ENCODE measurements around the gene PGRMC1.

Gene PGRMC1

DNA sequence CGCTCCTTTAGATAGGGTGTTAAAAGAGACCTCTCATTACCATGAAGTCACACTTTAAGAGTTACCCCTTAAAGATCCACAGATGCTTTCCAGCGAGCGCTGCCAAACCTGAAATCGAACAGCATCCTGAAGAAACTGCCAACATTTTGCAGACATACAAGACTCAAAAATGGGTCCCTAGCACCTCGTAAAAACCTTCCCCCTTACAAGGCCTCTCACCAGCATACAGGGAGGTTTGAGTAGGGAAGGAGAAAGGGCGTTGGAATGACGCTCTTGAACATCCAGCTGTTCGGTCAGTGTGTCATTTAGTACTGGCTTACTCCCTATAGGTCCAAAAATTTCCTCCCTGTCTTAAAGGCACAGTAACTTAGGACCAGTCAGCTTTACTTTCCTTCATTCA, 45.3 kb upstream of the PGRMC1 start:
- Histone ChIP-seq H3K36me3 (ENCODE audit: insufficient read depth, low read length) (no peaks in the 10 kb centered on the region; the same call in 1 of the 2 replicates), H3K9me2 (ENCODE audit: low read depth, low read length) (no peaks in the 10 kb centered on the region), H3K9me3 (ENCODE audit: low read length) (no peaks in the 10 kb centered on the region), H4K20me1 (ENCODE audit: insufficient read depth, low read length) (no peaks in the 10 kb centered on the region), H3K79me2 (ENCODE audit: insufficient read depth, low read length) (no peaks in the 10 kb centered on the region), H3K4me2 (ENCODE audit: low read length) (no peak overlapping the region), H3K4me1 (ENCODE audit: insufficient read depth, low read length, severe bottlenecking) (no peaks in the 10 kb centered on the region), H2AFZ (ENCODE audit: low read length) (no peak overlapping the region), H3F3A (ENCODE audit: insufficient read depth, low read length) (no peaks in the 10 kb centered on the region), H3K27me3 (ENCODE audit: insufficient read depth, low read length) (no peaks in the 10 kb centered on the region), H3K4me3 (ENCODE audit: low read depth, low read length, poor library complexity, severe bottlenecking) (no peak overlapping the region), H3K27ac (ENCODE audit: low read depth, low read length, poor library complexity, severe bottlenecking) (no peak overlapping the region), H3K9ac (ENCODE audit: low read length) (no peak overlapping the region)
- TF ChIP-seq EZH2 (IDR thresholded peaks at IDR 0.05; ENCODE audit: borderline replicate concordance, low read length): no peak
- TF ChIP-seq, protein P1, sequence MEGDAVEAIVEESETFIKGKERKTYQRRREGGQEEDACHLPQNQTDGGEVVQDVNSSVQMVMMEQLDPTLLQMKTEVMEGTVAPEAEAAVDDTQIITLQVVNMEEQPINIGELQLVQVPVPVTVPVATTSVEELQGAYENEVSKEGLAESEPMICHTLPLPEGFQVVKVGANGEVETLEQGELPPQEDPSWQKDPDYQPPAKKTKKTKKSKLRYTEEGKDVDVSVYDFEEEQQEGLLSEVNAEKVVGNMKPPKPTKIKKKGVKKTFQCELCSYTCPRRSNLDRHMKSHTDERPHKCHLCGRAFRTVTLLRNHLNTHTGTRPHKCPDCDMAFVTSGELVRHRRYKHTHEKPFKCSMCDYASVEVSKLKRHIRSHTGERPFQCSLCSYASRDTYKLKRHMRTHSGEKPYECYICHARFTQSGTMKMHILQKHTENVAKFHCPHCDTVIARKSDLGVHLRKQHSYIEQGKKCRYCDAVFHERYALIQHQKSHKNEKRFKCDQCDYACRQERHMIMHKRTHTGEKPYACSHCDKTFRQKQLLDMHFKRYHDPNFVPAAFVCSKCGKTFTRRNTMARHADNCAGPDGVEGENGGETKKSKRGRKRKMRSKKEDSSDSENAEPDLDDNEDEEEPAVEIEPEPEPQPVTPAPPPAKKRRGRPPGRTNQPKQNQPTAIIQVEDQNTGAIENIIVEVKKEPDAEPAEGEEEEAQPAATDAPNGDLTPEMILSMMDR (IDR thresholded peaks at IDR 0.05; ENCODE audit: low read length): no peak

GRCh38 chrX:119194621-119195020, 41.5 kb upstream of the PGRMC1 start:
- TF ChIP-seq, protein P1 (IDR thresholded peaks at IDR 0.05; ENCODE audit: low read length): no peak
- no peak for TF ChIP-seq EZH2 (IDR thresholded peaks at IDR 0.05; ENCODE audit: borderline replicate concordance, low read length)
- Histone ChIP-seq H2AFZ (ENCODE audit: low read length) (no peak overlapping the region), H3K4me2 (ENCODE audit: low read length) (no peak overlapping the region), H3K4me3 (ENCODE audit: low read depth, low read length, poor library complexity, severe bottlenecking) (no peak overlapping the region), H3K79me2 (ENCODE audit: insufficient read depth, low read length) (no peaks in the 10 kb centered on the region), H3F3A (ENCODE audit: insufficient read depth, low read length) (no peaks in the 10 kb centered on the region), H3K36me3 (ENCODE audit: insufficient read depth, low read length) (no peaks in the 10 kb centered on the region), H4K20me1 (ENCODE audit: insufficient read depth, low read length) (no peaks in the 10 kb centered on the region), H3K9me2 (ENCODE audit: low read depth, low read length) (no peaks in the 10 kb centered on the region), H3K27ac (ENCODE audit: low read depth, low read length, poor library complexity, severe bottlenecking) (no peak overlapping the region), H3K27me3 (ENCODE audit: insufficient read depth, low read length) (no peaks in the 10 kb centered on the region), H3K9me3 (ENCODE audit: low read length) (no peaks in the 10 kb centered on the region), H3K4me1 (ENCODE audit: insufficient read depth, low read length, severe bottlenecking) (no peaks in the 10 kb centered on the region), H3K9ac (ENCODE audit: low read length) (no peak overlapping the region)

- H3K79me2 ChIP-seq (ENCODE audit: insufficient read depth, low read length): no peaks in the 10 kb centered on the region
- no peak overlapping the region for H3K4me2 ChIP-seq (ENCODE audit: low read length)
- H3K4me3 ChIP-seq (ENCODE audit: low read depth, low read length, poor library complexity, severe bottlenecking): no peak overlapping the region
- no peaks in the 10 kb centered on the region for H3K36me3 ChIP-seq (ENCODE audit: insufficient read depth, low read length)
- no peak overlapping the region for H2AFZ ChIP-seq (ENCODE audit: low read length)
- H3K27ac ChIP-seq (ENCODE audit: low read depth, low read length, poor library complexity, severe bottlenecking): no peak overlapping the region
- H3K9me2 ChIP-seq (ENCODE audit: low read depth, low read length): no peaks in the 10 kb centered on the region
- no peaks in the 10 kb centered on the region for H3K27me3 ChIP-seq (ENCODE audit: insufficient read depth, low read length)
- H3K9me3 ChIP-seq (ENCODE audit: low read length): no peaks in the 10 kb centered on the region
- H3K4me1 ChIP-seq (ENCODE audit: insufficient read depth, low read length, severe bottlenecking): no peaks in the 10 kb centered on the region
- H4K20me1 ChIP-seq (ENCODE audit: insufficient read depth, low read length): no peaks in the 10 kb centered on the region
- no peak for TF ChIP-seq EZH2 (IDR thresholded peaks at IDR 0.05; ENCODE audit: borderline replicate concordance, low read length)
- TF ChIP-seq, protein P1 (IDR thresholded peaks at IDR 0.05; ENCODE audit: low read length): no peak
- H3K9ac ChIP-seq (ENCODE audit: low read length): no peak overlapping the region
- H3F3A ChIP-seq (ENCODE audit: insufficient read depth, low read length): no peaks in the 10 kb centered on the region
These were observed 34.5 kb upstream of the PGRMC1 start for GRCh38 chrX:119201570-119201969.
